IPS DF 4.7 (cell line): Measurements from ENCODE around the gene CERK.
"Not testable (repeated sequence)": the region's sequence is repeated elsewhere in the genome, so short reads cannot be mapped to it uniquely, and the experiment has no call there.

Experiments
- DNase-seq: peaks from one replicate; pipeline ENCODE4 v3.0.0-alpha.2; 2013; ENCODE audit warnings: low spot score; ENCODE audit errors: extremely low read depth

CERK gene

DNA sequence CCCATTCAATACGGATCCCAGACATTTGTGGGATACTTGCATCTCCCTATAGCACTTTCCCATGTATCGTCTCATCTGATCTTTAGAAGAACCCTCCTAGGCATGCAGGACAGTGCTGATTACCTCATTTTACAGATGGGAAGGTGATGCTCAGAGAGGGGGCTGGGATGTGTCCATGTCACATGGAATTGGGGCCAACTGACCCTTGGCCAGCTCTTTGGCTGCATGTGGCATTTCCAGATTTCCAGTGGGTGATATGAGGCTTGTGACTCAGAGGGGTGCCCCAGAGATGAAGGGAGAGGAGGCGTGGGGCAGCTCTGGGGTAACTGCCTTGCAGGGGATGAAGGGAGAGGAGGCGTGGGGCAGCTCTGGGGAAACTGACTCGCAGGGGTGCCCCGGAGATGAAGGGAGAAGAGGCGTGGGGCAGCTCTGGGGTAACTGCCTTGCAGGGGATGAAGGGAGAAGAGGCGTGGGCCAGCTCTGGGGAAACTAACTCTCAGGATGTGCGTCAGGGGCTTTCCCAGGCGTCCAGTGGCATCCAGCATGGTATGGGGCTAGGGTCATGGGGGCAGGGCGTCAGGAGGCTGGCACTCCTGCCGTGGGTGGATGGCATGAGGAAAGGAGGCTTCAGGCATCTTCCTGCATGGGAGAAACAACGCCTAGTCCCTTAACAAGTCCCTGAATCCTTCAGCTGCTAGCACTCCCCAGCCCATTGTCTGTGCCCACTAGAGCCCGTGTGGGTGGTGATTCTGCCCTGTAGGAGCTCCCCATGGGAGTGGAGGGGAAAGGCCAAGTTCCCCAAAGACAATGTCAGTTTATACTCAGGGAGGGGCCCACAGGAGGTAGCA lies 11.9 kb upstream of the CERK start:
- no peak for DNase-seq

DNA sequence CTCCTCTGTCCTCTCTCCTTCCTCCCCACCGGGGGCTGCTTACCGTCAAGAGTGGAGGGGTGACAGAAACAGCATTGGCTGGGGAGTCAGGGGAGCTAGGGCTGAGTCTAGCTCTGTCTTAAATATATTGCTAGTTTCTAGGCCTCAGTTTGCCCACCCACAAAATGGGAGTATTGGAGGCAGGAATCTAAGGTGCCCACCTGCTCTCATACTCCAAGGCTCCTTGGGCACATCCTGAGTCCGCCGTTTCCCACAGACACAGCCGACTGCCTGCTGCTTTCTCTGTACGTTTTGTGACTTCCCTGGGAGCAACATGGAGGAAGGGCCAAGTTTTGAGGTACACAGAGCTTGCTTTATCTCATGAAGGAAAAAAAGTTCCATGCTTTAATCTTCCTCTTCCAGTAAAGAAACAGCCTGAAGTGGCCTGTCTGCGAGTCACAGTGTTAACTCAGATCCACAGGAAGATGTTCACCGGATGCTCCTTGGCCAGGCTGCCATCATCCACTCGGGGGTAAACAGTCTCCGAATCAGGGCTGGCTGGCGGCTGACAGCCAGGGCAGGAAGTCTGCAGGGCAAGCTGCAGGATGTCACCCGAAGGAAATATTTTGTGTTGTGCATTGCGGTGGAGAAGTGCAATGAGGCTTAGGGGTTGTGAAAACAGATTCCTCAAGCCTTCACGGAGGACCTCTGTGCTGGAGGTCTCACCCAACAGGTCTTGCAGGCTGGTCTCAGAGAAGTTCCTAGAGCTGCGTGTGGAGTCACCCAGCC lies 11.0 kb upstream of the CERK start:
- DNase-seq: no peak

DNA sequence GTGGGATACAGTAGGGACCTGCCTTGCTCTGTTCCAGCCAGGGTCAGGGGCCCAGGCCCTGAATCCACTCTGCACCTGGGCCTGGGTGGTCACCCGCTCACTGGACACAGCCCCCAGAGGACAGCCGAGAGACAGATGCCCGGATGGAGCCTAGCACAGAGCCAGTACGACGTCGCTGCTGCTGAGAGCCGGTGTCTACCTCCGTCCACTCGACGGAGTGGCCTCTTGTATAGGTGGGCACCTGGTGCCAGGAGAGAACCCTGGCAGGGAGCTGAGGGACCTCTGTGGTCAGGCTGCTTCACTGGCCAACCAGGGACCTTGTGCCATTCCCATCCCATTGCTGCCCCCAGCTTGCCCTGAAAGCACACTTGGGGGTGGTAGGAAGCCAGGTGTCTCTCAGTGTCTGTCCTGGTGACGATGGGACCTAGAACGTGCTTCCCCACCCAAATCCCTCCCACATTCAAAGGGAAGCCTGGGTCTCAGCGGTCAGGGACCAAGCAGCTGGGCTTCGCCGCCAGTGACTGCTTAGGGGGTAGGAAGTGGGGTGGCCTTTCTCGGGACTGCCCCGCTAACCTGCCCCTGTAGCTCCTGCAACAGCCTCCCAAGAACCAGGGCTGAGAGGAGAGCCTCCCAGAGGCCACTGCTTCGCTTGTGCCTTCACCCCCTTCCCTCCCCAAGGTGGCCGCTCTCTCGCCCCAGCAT lies 10.3 kb upstream of the CERK start:
- DNase-seq: no peak

DNA sequence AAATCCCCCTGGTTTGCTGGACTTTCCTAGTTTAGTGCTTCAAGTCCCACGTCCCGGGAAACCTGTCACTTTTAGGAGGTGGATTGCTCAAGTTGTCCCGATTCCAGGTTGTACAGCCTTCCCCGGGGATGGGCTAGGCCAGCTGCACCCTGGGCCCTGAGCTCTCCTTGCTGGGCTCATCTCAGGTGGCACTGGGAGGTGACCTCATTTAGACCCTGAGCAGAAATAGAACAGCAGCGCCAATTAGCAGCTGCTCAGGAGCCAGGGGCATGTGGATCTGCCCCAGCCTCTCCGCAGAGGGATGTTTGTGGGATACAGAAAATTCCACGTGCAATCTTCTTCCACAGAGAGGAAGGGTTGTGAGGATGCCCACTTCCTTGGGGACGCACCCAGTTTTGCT lies 9.6 kb upstream of the CERK start:
- no peak for DNase-seq

DNA sequence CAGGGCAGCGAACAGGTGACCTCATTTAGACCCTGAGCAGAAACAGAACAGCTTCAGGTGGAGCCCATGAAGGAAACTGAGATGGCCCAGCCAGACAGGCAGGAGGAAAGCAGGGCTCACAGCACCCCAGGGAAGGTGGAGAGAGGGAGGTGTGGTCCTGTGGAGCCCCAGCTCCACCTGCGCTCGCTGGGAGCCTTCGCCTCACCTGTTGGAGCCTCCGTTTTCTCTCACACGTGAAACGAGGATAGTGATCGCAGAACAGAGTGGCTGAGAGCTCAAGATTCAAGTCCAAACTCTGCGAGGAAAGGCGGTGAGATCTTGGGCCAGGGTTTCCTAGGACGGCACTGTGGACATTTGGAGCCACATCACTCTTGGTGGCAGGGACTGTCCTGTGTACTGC lies 8.6 kb upstream of the CERK start:
- DNase-seq: no peak

- no peak for DNase-seq
Measured at GRCh38 chr22:46746192-46746591, 8.1 kb upstream of the CERK start.

GRCh38 chr22:46744581-46744980 lies 6.5 kb upstream of the CERK start:
- no peak for DNase-seq

DNA sequence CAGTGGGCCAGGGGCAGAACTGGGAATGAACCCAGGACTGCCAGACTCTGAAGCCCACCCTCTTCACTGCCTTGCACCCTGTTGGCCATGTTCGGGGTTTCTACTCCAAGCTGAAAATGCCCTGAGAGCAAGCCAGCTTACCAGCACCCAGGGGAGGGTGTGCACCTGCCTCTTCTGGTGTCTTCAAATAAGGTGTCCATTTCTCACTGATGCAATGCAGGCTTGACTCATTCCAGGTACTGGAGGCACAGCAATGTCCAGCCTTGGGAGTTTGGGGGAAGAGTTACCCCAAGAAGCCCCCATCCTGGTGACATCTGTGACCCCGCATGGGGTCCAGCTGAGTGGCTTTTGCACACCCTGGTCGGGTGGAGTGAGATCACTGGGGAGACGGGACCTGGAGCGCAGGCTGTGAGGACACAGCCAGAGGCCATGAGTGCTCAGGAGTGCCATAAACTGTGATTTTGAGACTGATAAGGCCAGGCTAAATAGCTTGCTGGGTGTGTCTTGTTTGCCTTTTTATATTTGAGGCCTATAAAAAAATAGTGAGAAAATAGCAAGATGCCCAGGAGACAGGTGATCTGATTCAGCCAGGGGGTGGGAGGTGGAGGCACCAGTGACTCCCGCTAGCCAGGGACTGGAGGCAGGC lies 4.6 kb upstream of the CERK start:
- DNase-seq: no peak

DNA sequence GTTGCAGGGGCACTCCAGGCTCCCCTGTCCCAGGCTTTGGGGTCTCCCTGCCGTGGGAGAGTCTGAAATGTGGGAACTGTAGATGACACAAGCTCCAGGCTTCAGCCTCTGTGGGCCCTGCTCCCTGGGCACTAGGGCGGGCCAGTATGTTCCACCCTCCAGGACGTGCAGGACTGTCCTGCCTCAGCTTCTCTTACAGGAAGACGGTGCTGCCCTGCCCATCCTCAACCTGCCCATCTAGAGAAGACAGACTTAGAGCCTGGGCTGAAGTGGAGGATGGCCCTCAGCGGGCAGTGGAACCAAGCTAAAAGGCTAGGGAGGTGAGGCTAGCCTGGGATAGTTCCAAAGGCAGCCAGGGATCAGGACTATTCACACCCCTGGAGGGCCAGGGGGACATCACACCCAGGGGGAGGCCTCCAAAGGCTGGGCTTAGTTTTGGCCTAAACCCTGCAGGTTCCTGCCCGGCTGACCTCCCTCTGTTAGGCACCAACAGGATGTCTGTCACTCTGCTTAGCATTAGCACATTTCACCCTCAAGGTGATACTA lies 4.0 kb upstream of the CERK start:
- DNase-seq: no peak

DNA sequence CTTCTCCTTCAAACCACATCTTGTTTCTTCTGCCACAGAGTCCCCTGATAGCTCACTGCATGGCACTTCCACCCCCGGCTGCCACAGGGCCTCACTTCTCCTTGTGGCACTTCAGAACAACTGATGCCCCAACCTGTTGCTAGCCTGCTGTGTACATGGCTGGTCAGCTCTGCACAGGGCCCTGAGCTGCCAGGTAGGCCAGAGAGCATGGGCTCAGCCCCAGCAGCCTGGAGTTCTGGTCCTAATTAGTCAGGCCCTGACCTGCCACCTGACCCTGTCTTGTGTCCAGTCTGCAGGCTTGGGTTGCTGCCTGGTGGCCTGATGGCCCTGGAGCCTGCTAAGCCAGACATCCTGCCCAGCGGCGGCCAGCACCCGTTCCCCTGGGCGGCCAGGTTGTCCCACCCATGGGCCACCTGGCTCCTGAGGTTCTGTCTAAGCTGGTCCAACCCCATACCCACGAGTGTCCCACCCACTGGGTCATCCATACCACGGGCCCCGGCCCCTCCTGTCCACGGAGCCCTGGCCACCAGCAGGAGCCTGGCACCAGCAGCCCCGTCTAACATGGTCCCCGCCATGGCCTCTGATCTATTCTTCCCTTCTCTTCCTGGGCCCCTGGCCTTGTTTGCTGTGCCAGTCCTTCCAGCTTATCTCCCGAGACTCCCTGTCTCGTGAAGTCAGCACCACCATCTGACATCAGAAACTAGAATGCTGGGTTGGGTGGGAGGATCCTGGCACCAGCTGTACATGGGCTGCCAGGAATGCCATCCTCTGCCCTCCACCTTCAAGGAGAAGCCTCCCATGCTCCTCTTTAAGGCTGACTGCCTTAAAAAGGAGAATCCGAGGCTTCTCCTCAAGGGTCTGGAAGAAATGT lies 3.1 kb upstream of the CERK start:
- no peak for DNase-seq

- no peak for DNase-seq
Measured at GRCh38 chr22:46739094-46739870, 1.2 kb upstream of the CERK start.

- DNase-seq: no peak
Measured at GRCh38 chr22:46738647-46739093, 618 bp upstream of the CERK start.

DNA sequence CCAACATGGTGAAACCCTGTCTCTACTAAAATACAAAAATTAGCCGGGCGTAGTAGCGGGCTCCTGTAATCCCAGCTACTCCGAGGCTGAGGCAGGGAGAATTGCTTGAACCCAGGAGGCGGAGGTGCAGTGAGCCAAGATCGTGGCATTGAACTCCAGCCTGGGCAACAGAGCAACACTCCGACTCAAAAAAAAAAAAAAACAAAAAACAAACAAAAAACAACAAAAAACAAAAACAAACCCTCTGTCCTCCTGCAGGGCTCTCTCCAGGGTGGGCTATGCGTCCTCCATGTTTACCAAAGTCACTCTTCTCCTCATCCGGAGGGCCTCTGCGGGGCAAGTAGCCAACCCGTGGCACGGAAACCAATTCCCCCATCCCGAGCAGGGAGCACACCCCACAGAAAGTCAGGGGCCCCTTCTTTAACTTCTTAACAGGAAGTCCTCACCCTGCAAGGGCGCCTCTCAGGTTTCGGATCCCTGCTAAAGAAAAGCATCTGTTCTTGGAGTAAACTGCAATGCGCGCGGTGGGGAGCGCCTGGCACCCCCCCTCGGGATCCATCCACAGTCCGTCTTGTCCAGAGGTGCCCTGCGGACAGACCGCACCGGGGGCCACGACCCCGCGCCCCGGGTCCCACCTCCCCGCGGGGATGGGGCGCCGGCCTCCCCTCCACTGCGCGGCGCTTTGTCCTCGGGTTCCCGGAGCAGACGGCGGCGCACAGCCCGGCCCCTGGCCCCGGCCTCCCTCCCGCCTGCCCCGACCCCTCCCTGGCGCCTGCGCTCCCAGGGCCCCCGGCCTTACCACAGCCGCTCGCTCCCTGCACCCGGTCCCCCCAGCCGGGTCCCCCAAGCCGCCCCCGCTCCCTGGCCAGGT lies 712 bp downstream of the CERK start:
- DNase-seq: no peak

DNA sequence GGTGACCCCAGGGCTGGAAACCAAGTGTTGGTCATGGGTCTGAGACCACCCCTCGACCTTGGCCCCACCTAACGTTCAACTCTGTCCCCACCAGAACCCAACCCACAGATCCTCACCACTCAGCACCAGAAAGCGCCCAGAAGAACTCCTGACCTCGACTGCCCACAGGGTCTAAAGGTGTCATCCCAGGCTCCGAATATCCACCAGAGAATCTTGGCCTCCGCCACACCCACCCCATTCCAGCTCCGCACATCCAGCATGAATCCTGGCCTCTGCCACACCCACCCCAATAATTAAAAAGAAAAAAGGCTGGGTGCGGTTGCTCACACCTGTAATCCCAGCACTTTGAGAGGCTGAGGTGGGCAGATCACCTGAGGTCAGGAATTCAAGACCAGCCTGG lies 1.3 kb downstream of the CERK start:
- DNase-seq: no peak

DNA sequence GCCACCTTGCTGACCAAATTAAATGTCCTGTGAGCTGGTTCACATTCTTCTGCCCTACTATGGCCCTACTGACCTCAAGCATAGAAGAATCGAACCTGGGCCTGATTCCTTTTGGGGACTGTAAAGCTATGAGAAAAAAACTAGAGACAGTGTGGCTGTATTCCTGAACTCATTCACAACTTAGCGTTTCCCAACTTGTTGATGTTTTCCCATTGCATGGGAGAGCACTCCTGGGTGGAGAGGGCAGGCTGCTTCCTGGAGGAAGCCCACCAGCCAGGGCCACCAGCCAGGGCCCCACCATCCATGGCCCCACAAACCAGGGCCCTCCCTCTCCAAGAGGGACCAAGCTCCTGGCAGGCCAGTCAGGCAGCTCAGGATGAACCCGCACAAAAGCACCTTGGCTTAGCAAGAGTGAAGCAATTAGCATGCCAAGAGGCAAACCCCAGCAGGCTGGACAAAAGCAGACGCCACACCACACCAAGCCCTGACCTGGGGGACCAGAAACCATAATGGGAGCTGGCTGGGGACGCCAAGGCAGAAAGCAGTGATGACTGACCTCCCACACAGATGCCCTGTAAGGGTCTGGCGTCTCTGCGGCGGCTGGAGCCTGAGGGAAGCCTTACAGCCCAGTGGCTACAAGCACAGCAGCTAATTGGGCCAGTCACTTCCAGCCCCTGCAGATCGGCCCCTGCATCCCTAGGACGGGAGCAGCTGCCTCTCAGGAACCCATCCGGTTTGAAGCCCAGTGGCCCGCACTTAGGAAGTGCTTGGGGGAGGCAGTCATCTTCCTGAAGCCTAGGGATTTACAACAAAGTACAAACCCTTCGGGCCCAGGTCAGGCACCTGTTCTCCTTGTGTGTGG lies 2.1 kb downstream of the CERK start:
- DNase-seq: no peak

GRCh38 chr22:46734830-46735453 lies 3.1 kb downstream of the CERK start:
- no peak for DNase-seq

DNA sequence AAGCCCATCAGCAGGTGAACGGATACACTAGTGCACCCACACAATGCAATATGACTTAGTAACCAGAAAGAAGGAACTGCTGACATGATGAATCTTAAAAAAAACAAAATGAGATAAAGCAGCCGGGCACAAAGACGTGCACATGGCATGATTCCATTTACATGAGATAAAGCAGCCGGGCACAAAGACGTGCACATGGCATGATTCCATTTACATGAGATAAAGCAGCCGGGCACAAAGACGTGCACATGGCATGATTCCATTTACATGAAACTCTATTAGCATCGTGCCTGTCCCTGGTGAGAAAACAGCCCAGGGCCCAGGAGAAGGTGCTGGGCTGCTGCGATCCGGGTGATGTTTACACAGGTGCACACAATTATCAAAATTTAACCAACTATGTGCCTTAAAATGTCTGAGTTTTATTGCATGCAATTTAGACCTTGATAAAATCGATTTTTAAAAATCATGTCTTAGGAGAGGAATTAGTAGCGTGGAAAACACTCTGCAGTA lies 3.8 kb downstream of the CERK start:
- DNase-seq: not testable (repeated sequence)
